HS-5 (cell line): Measurements from ENCODE around the gene TMC5.

Source experiments
- DNase-seq: peaks from one replicate; pipeline ENCODE4 v3.0.0-alpha.2; 2012; ENCODE audit warnings: low read depth

Gene TMC5

DNA sequence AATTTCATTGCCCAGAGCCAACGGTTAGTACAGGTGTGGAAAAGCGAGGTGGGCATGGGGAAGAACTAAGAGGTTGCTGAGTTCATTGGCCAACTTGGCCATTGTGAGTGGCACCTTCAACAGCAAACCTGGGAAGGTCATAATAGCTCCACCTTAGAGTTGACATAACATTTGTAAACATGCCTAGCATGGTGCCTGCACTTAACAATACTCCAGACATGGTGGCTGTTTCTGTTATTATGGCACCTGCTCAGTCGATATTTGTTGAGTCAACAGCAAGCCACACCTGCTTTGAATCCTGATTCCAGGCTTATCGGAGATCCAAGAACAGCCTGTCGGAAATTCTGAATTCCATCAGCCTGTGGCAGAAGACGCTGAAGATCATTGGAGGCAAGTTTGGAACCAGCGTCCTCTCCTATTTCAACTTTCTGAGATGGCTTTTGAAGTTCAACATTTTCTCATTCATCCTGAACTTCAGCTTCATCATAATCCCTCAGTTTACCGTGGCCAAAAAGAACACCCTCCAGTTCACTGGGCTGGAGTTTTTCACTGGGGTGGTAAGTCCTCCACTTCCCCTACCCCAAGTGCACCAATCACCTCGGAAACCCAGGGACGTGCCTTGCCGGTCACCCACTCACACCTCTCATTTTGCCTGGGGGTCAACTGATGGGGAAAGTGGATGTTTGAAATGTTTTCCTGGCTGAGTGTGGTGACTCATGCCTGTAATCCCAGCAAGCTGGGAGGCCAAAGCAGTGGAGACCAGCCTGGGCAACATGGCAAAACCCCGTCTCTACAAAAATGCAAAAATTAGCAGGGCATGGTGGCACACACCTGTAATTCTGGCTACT, 46.0 kb downstream of the TMC5 start:
- DNase-seq, result no peak

DNA sequence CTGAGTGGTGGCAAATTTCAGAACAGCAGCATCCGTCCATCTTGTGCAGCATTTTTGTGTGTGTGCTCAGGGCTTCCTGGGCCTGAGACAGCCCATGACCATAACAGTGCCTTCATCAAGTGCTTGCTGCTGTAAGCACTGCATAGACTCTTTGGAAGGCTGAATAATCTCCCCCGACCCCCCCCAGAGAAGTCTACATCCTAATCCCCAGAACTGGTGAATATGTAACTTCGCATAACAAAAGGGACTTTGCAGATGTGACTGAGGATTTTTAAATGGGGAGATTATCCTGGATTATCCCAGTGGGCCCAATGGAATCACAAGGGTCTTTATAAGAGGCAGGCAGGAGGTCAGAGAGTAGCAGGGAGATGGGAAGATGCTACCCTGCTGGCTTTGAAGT, 50.6 kb downstream of the TMC5 start:
- no peak for DNase-seq

DNA sequence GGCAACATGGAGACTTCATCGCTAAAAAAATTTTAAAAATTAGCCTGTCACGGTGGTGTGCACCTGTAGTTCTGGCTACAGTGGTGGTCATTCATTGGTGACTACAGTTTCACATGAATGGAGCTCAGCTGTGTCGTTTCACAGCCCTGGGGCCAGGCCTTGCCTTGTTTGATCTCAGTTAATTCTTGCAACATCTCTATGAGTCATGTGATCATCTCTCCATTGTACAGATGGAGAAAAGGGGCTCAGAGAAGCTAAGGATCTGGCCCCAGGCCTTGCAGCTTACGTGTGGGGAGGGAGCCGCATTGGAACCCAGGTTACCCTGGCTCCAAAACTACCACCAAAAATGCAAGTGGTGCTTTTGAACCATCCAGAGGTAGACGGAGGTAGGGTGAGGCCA, 54.8 kb downstream of the TMC5 start:
- DNase-seq, result no peak

- no peak for DNase-seq
Observed at GRCh38 chr16:19474617-19475016, 56.9 kb downstream of the TMC5 start.

GRCh38 chr16:19478505-19478904, 60.8 kb downstream of the TMC5 start:
- no peak for DNase-seq

DNA sequence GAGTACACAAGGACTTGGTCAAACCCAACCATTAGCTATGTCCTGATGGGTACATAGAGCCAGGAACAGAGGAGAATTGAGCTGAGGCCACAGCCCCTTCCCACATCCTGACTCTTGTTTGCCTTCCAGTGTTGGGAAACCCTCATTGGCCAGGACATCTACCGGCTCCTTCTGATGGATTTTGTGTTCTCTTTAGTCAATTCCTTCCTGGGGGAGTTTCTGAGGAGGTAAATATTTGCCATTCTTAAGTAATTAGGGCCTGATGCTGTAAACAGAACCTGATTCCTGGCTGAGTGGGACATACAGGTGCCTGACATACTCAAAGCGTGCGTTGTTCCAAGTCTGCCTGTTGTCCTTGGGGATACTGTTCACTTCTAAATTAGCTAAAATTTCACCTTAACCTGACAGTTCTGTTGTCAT, 61.6 kb downstream of the TMC5 start:
- no peak for DNase-seq

GRCh38 chr16:19481296-19481695, 63.6 kb downstream of the TMC5 start:
- DNase-seq, result no peak

- DNase-seq, result no peak
Observed at GRCh38 chr16:19481769-19482168, 64.1 kb downstream of the TMC5 start.

DNA sequence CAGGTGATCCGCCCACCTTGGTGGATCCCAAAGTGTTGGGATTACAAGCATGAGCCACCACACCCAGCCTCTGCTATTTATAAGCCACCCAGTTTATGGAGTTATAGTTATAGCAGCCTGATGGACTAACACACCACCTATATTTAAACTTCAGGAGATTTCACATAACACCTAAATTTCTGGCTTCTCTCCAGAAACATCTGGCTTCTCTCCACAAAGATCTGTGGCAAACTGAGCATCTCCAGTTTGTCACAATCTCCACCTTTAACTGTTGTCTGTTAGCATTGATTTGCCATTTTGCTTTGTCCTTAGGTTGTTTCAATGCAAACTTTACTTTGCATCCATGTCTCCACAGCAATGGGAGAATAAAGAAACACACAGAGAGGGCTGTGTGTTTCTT, 64.6 kb downstream of the TMC5 start:
- no peak for DNase-seq

GRCh38 chr16:19484096-19484495, 66.4 kb downstream of the TMC5 start:
- DNase-seq, result no peak

GRCh38 chr16:19485611-19486010, 67.9 kb downstream of the TMC5 start:
- DNase-seq, result no peak

DNA sequence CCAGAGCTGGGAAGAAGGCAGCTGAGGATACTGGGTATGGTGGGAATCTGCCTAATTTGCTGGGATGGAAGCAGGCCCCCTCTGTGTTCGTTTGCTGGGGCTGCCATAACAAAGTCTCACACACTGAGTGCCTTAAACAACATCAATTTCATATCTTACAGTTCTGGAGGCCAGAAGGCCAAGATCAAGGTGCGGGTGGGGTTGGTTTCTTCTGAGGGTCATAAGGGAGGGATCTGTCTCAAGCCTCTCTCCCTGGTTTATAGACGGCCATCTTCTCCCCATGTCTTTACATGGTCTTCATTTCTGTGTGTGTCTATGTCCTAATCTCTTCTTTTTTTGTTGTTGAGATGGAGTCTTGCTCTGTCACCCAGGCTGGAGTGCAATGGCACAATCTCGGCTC, 68.4 kb downstream of the TMC5 start:
- DNase-seq, result no peak

- DNase-seq, result no peak
Observed at GRCh38 chr16:19486750-19487325, 69.2 kb downstream of the TMC5 start.

- DNase-seq, result no peak
Observed at GRCh38 chr16:19488213-19488640, 70.5 kb downstream of the TMC5 start.

- no peak for DNase-seq
Observed at GRCh38 chr16:19490619-19491018, 72.9 kb downstream of the TMC5 start.

- DNase-seq, result no peak
Observed at GRCh38 chr16:19497176-19497575, 79.5 kb downstream of the TMC5 start.

- DNase-seq, result no peak
Observed at GRCh38 chr16:19499006-19499405, 81.3 kb downstream of the TMC5 start.

- DNase-seq, result no peak
Observed at GRCh38 chr16:19499481-19499880, 81.8 kb downstream of the TMC5 start.

GRCh38 chr16:19502395-19503131, 84.9 kb downstream of the TMC5 start:
- no peak for DNase-seq

DNA sequence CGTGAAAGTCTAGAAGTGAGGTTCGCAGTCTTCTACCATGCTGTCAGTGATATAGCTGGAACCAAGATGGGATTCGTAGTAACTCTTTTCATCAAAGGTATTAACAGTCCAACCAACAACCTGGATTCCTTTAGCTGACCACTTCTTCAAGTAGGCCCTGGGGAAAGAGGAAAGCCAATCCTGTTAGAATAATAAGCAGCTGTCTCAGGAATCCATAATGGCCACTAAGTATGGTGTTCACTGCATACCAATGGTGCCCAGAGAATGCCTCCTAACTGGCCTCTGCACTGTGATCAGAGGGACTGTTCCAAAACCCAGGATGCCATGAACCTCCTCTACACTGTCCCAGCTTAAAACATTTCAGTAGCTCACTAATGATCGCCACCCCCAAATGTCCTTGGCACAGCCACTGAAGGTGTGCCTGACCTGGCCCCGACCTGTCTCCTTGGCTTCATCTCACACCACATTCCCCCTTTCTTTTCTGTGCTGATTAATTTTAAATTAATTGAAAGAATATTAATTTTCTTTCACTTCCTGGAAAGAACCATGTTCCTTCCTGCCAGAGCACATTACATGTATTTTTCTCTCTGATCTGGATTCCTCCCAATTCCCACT, 85.9 kb downstream of the TMC5 start:
- no peak for DNase-seq

- no peak for DNase-seq
Observed at GRCh38 chr16:19505600-19506303, 88.1 kb downstream of the TMC5 start.

DNA sequence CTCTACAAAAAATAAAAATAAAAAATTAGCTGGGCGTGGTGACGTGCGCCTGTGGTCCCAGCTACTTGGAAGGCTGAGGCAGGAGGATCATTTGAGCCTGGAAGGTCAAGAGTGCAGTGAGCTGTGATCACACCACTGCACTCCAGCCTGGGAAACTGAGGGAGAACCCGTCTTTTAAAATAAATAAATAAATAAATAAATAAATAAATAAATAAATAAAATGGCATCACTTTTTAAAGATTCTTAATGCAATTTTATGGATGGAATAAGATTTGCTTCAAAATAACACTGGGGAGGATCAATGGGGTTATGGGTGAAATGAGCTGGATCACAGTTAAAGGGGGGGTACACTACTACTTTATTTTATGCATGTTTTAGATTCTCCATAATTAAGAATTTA, 89.3 kb downstream of the TMC5 start:
- DNase-seq, result no peak
